SK-MEL-5 (cell line): ENCODE measurements around the gene MLLT3. TPM values are rescaled to one million over a fixed set of nuclear protein-coding genes. Genes with fewer than 3 reads are reported as not detected.

Experiments used
- DNase-seq: peaks from one replicate; pipeline ENCODE4 v3.0.0-alpha.2; 2016; ENCODE audit warnings: low read depth, low spot score
- in situ Hi-C: cut with HindIII; loops from 2 replicates; pipeline ENCODE4 v1.10.0; 2016; ENCODE audit warnings: low sequenced_read_pairs, high pct_unique_total_duplicates, low pct_unique_long_range_greater_than_20kb
- total RNA-seq: library from RNA; depleted of rRNA; stranded (reverse); fragments of >200 nt; shearing (Covaris generic); gene quantifications from 2 replicates; pipeline ENCODE4 v1.2.3, GENCODE V29; 2014

MLLT3 gene
- total RNA-seq, 1 experiment from 2014 or later = 24.2 TPM

- DNase-seq = no peak
- in situ Hi-C loops = no loop called here
Measured at GRCh38 chr9:20331095-20331685, 291.1 kb downstream of the MLLT3 start.

- no peak for DNase-seq
- in situ Hi-C loops = no loop called here
Measured at GRCh38 chr9:20330688-20331087, 291.6 kb downstream of the MLLT3 start.

GRCh38 chr9:20326516-20326915 lies 295.8 kb downstream of the MLLT3 start:
- no peak for DNase-seq
- in situ Hi-C loops = no loop called here

- DNase-seq = no peak
- in situ Hi-C loops = no loop called here
Measured at GRCh38 chr9:20325008-20325407, 297.3 kb downstream of the MLLT3 start.

GRCh38 chr9:20322212-20322611 lies 300.1 kb downstream of the MLLT3 start:
- in situ Hi-C loops = no loop called here

GRCh38 chr9:20321423-20322082 lies 300.7 kb downstream of the MLLT3 start:
- no peak for DNase-seq
- in situ Hi-C loops = no loop called here

More at GRCh38 chr9:20322212-20322611, 300.1 kb downstream of the MLLT3 start:
- no peak for DNase-seq

- in situ Hi-C loops = no loop called here
- peak; percentile 8 for DNase-seq
Measured at GRCh38 chr9:20320921-20321320, 301.4 kb downstream of the MLLT3 start.

- in situ Hi-C loops = no loop called here
- DNase-seq = no peak
Measured at GRCh38 chr9:20319641-20320337, 302.5 kb downstream of the MLLT3 start.

GRCh38 chr9:20319241-20319640 lies 303.1 kb downstream of the MLLT3 start:
- DNase-seq = no peak
- in situ Hi-C loops = no loop called here

- no peak for DNase-seq
- in situ Hi-C loops = no loop called here
Measured at GRCh38 chr9:20317701-20318100, 304.6 kb downstream of the MLLT3 start.

- DNase-seq = no peak
- in situ Hi-C loops = no loop called here
Measured at GRCh38 chr9:20316372-20316771, 305.9 kb downstream of the MLLT3 start.

- no peak for DNase-seq
- in situ Hi-C loops = no loop called here
Measured at GRCh38 chr9:20315677-20316076, 306.6 kb downstream of the MLLT3 start.

GRCh38 chr9:20314981-20315380 lies 307.3 kb downstream of the MLLT3 start:
- in situ Hi-C loops = no loop called here
- DNase-seq = no peak

- DNase-seq = no peak
- in situ Hi-C loops = no loop called here
Measured at GRCh38 chr9:20313415-20313814, 308.9 kb downstream of the MLLT3 start.

GRCh38 chr9:20312732-20313131 lies 309.6 kb downstream of the MLLT3 start:
- no peak for DNase-seq
- in situ Hi-C loops = no loop called here

GRCh38 chr9:20310024-20310423 lies 312.3 kb downstream of the MLLT3 start:
- in situ Hi-C loops = no loop called here
- no peak for DNase-seq

GRCh38 chr9:20309124-20309523 lies 313.2 kb downstream of the MLLT3 start:
- no peak for DNase-seq
- in situ Hi-C loops = no loop called here

- in situ Hi-C loops = no loop called here
- DNase-seq = no peak
Measured at GRCh38 chr9:20307621-20308020, 314.7 kb downstream of the MLLT3 start.

- DNase-seq = no peak
- in situ Hi-C loops = no loop called here
Measured at GRCh38 chr9:20305452-20305851, 316.8 kb downstream of the MLLT3 start.
